GM18873 (cell line): Measurements from ENCODE around the gene MUC4.
"Not testable (repeated sequence)": the region's sequence is repeated elsewhere in the genome, so short reads cannot be mapped to it uniquely, and the experiment has no call there.

Experiments used
- ATAC-seq: cut with Tn5 transposase; IDR thresholded peaks from one replicate; pipeline ENCODE4 v1.9.1; 2021; ENCODE audit warnings: mild to moderate bottlenecking, moderate library complexity, moderate number of reproducible peaks; ENCODE audit not compliant: unreplicated experiment, low FRiP score

MUC4 gene

DNA sequence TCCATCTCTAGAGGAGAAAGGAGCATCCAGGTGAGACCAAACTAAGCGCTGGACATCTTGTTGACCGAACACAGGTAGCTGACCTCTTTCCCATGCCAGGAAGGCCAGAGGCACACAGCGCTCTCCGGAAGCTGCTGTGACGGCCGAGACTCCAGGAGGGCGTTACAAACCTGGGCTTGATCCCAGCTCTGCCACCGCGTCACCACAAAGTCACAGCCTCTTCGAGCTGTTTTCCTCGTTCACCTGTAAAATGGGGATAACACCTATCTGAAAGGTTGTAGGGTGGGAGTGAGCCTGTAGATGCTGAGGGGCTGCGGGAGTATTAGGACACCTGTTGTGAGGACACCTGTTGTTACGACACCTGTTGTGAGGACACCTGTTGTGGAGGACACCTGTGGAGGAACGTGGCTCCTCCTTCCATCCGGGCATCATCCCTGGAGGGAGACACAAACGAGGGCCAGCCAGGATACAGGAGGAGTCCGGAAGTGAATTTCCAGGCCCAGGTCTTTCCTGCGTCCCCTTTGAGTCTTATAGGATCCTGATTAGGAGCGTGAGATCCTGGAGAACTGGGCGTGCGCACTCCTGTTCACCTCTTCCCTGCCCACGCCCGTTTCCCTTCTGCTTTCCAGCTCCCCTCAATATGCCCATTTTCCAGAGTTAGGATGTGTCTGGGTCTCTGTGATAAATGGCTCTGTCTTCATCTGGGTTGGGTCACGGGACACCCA lies 2.3 kb upstream of the MUC4 start:
- ATAC-seq = no peak

DNA sequence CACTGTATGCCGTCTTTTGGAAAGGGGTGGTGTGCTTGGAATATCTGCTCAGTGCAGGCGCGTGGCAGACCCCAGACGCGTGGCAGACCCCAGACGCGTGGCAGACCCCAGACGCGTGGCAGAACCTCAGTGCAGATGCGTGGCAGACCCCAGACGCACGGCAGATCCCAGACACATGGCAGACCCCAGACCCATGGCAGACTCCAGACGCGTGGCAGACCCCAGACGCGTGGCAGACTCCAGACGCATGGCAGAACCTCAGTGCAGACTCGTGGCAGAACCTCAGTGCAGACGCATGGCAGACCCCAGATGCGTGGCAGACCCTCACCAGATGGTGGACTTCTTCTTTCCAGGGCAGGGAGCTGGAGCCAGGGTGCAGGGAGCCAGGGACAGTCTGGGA lies 637 bp upstream of the MUC4 start:
- no peak for ATAC-seq

DNA sequence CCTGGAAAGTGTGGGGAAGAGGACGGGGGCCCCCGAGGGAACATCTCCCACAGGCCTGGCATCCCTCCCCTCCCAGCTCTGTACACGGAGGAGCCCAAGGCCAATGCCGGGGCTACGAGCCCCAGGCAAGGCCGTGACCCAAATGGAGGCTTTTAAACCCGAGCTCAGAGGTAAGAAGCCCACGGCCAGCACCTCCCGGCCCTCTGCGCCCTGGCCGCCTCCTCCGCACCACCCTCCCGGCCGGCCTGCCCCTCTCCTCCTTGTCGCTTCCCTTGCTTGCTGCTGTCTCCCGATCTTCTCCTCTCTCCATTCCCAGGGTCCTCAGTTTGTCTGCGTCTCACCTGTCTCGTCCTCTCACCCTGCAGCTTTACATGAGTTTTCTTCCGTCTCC lies 1.3 kb downstream of the MUC4 start:
- ATAC-seq = no peak

DNA sequence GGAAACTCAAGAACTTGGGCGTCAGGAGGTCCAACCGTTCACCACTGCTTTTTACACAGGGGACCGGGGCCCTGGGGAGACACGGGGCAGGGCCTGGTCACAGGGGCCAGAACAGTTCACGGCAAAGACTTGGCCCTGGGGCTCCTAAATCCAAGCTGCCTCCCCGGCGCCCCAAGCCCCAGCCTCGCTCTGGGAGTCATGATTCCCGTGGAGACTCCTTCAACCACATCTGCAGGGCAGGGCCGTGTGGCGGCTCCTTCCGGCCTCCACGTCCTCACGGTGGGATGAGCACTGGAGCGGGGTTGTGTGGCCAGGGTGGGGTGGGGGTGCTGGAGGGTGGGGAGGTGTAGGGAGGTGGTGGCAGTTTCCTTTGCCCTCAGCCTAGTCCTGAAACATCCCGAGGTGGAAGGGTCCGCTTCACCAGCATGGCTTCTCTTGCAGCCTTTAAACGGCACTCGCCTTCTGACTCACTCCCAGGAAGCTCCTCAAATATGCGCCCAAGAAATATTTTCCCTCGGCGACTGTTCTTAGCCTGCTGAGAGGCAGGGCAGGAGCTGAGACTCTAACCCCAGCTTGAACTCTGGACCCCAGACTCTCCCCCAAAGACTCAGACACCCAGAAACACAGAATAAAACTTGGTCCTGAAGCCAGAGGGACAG lies 1.8 kb downstream of the MUC4 start:
- ATAC-seq = no peak

DNA sequence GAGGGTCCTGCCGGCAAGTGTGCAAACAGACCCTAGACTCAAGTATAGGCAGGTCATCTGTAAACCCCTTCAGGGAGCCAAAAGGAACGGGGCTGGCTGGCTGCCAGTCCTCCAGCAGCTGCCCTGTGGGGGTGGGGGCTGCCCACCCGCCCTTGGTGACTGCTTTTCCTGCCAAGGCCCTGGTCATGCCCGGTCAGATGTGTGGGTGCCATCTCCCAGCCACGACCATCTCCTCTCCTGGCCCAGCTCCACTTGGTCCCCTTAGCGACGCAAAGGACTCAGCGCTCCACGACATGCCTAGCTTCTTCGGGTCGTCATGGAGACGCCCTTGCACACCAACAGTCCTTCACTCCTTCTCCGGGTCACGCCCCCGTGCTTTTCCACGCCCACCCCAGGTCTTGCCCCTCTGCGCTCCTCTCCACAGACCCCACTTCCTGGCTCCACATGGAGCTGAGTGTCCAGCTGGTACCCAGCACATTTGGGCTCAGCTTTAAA lies 2.4 kb downstream of the MUC4 start:
- no peak for ATAC-seq

DNA sequence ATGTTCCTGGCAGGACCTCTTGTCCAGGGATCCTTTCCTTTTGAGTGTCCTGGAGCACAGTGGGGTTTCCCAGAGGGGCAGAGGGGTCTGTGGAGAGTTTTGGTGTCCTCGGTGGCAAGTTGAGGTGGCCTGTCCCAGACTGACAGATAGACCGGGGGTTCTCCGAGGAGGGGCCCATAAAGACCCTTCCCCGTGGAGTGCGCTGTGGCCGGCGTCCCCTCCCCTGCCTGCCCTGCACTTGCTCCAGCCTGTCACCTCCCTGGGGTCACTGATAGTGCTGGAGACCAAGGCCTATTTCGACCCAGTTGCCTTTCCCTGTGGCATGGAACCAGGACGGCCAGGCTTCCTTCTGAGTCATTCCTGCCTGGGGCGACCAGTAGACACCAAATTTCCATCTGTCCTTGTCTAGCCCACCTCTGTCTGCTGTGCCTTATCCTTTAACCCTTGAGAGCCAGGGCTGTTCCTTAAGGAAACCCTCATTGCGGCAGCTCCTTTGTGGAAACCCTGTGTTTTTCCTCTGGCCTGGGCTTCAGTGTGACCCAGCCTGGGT lies 2.9 kb downstream of the MUC4 start:
- ATAC-seq = no peak

DNA sequence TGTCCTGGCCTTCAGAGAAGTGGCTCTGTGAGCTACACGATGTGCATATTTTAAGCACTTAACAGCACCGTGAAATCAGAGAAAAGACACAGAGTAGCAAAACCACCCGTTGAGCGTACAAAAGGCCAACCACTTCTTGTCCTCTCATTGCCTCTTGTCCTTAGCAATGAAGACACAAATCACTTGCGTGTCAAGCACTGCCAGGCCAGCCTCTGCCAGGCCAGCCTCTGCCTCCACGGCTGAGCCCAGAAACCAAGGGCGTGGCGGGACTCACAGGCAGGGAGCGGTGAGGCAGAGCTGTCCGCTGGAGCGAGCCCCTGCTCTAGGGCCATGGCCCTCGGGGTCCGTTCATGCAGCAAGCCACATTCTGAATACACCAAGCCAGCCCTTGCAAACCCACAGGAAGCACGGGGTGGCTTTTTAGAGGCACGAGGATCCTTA lies 4.0 kb downstream of the MUC4 start:
- no peak for ATAC-seq

DNA sequence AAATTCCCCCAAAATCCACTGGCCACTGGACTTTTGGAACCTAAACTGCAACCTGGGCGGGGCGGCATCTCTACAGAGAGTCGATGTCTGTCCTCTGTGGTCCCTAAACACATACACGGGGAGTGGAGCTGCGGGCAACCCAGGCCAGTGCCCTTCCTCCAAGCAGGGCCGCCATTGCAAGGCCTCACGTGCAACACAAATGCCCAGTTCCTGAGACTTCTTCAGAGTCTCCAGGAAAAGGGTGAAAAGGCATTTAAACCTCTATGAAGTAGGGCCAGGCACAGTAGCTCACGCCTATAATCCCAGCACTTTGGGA lies 4.9 kb downstream of the MUC4 start:
- no peak for ATAC-seq

DNA sequence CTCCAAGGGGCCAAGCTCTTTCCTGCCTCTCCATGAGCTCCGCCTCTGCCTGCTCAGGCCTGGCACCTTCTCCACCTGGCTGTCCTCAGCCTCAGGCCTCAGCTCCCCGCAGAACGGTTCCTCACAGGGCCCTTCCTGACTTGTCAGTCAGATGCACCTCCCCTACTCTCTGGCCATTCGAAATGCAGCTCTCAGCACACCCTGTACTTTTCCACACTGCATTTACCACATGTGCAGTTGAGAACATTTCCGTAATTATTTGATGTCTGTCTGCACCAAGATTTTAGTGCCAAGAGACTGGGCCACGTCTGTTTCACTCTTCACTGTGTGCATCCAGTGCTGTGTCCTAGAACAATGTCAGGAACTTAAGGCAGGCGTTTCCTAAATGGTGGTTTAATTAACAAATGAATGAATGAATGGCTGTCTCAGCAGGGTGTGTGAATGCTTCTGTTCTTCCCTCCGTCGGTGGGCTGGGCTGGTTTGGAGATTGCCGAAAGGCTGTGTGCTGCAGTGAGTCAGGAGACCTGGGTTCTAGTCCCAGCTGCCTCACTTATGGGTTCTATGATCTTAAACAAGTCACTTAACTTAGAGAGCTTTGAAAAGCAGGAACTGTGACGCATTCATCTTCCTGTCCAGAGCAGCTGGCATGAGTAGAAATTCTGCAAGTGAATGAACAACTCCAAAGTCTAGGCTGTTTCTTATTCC lies 5.4 kb downstream of the MUC4 start:
- ATAC-seq = no peak

DNA sequence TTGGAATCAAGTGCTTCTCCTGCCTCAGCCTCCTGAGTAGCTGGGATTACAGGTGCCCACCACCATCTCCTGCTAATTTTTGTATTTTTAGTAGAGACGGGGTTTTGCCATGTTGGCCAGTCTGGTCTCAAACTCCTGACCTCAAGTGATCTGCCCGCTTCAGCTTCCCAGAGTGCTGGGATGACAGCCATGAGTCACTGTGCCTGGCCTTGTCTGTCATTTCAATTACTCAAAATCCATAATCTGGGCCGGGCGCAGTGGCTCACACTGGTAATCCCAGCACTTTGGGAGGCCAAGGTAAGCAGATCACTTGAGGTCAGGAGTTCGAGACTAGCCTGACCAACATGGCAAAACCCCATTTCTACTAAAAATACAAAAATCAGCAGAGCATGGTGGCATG lies 6.1 kb downstream of the MUC4 start:
- not testable (repeated sequence) for ATAC-seq

DNA sequence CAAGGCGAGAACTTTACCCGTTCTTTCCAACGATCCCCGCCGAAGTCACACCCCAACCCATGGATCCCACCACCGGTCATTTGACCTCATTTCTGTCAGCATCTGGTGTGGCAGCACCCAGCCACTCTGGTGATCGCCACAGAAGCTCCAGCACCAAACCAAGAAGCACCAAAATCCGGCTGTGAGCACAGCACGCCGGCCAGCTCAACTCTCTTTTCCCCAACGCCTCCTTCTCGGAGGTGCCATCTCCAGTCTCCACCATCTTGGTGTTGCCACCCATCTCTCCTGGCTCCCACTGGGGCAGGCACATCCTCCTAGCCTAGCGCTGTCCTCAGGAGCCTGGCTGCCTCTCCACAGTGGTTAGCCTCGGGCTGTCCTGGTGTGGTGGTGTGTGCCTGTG lies 6.5 kb downstream of the MUC4 start:
- ATAC-seq = no peak

DNA sequence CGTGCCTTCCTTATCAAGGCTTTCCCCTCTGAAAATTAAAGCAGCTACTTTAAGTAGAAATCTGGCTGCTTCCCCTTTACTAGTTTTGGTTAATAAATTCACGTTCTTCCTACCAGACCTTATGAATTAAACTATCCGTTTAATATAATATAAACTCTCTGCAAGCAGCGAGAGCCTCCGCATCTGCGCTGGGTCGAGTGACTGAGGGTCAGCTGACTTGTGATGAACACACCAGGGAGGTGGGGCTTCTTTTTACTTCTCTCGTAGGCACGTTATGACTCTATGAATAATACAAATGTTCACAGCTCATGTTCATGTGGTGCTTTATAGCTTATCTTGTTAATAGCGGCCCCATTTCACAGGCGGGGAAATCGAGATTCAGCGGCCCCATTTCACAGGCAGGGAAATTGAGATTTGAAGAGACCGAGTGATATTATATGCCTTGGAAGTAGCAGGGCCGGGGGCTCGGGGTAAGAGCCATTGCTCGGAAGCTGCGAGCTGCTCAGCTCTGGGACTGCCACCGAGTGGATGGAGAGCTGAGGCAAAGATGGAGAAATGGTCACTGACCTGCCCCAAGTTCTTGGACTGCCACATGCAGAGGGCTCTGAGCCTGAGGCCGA lies 8.3 kb downstream of the MUC4 start:
- no peak for ATAC-seq

DNA sequence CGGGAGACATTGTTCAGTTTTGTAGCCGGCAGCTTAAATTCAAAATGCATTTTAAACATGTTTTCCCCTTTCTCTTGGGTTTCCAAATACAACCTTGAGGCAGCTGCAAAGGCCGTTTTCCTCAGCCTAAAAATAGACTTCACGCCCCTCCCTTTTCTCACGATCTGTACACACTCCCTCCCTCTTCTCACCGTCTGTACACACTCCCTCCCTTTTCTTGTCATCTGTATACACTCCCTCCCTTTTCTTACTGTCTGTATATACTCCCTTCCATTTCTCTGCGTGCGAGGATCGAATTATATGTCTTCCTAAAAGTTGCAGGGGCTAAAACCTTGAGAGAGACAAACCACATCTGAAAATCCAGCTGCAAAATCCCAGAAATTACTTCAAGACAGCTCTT lies 8.9 kb downstream of the MUC4 start:
- no peak for ATAC-seq

DNA sequence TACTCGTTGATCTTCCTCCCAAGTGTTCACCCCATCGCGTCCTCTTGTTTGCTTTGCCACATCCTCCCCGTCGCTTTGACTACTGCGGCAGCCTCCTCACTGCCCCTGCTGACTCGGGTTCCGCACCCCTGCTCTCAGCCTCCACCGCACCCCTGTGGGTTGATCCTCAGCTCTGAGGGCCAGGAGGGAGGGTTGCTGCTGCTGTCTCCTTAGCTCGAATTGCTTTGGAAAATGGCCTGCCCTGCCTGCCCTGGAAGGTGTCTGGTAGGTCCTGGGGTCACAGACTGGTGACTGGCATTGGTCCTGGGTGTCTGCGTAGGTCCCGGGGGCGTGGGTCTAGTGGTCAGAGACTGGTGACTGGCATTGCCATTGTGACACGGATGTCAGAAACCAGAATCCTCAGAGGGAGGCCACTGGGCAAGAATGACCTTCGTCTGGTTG lies 9.4 kb downstream of the MUC4 start:
- ATAC-seq = no peak

DNA sequence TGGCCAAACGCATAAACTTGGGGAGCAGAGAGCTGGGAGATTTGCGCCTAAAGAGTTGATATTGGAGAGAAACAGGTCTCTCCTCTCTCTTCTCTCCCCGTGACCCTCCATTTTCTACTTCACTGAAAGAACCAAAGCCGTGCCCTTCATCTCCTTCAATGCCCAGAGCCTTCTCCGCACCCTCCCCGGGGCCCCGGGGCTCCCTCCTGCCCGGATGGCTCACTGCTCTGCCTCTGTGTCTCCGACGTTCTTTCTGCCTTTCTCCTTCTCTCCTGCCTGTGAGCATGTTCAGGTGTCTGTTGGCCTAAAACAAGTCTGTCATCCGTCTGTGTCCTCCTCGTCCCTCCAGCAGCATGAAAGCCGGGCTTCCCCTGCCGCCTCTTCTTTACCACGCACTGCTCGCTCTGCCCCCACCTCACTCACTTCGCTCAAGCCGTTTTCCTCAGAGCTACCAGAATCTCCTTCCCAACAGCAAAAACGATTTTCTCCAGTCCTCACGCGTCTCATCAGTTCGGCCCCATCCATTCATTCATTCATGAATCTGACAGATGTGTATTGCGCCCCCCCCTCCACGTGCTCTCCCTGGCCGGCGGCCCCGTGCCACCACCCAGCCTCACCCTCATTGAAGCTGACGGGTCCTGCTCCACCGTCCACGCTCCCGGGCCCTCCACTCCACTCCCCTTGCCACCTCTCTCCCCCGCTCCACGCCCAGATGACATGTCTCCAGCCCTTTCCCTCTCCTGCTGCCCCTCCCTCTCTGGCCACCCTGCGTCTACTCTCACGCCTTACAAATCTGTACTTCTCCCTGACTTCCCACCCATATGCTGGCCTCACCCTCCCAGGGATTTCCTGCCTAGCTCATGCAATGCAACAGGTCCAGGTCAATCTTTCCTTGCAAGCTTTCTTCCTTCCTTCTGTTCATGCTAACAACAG lies 10.2 kb downstream of the MUC4 start:
- ATAC-seq = no peak

DNA sequence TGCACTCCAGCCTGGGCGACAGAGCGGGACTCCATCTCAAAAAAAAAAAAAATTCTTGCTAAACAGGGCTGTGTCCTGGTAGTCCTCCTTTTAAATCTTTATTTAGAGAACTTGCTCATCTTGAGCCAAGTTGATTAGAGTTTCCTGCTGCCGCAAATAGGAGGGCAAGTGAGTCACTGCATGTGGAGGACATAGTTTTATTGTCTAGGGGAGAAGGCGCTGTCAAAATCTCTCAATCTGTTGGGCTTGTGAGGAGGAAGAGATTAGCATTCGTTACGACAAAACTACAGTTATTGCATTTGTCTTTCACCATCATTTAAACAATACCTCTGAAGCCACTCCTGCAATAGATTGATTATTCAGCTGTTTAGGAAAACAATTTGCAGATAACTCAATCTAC lies 11.5 kb downstream of the MUC4 start:
- ATAC-seq = no peak

DNA sequence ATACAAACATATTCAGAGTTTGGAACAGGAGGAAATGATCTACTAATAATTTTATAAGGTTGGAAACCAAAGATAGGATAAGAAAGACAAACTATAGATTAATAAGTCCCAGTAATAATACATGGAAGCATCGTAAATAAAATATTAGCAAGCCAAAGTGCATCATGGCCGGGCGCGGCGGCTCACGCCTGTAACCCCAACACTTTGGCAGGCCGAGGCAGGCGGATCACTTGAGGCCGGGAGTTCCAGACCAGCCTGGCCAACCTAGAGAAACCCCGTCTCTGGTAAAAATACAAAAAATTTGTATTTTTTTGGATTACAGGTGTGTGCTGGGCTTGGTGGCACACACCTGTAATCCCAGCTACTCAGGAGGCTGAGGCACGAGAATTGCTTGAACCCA lies 14.9 kb downstream of the MUC4 start:
- ATAC-seq = no peak

DNA sequence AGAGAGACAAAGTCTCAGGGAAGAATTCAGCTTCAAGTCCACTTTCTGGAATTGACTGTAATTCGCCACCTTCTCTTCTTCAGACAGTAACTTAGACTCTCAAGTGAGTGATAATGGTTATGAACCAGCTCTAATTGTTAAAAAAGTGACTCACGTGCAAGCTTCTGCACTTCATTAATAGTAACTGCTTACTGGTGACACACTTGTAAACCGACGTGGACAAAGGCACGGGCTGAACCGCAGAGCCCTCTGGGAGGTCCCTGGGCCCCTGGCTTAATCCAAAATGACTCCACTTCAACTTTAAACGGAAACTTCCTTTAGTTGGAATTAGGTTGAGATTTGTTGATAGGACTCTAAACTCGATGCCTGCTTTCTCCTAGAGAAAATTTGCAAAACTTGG lies 17.0 kb downstream of the MUC4 start:
- no peak for ATAC-seq

DNA sequence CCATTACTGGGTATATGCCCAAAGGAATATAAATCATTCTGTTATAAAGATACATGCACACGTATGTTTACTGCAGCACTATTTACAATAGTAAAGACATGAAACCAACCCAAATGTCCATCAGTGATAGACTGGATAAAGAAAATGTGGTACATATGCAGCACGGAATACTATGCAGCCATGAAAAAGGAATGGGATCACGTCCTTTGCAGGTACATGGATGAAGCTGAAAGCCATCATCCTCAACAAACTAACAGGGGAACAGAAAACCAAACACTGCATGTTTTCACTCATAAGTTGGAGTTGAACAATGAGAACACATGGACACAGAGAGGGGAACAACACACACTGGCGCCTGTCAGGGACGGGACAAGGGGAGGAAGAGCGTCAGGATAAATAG lies 19.1 kb downstream of the MUC4 start:
- not testable (repeated sequence) for ATAC-seq

DNA sequence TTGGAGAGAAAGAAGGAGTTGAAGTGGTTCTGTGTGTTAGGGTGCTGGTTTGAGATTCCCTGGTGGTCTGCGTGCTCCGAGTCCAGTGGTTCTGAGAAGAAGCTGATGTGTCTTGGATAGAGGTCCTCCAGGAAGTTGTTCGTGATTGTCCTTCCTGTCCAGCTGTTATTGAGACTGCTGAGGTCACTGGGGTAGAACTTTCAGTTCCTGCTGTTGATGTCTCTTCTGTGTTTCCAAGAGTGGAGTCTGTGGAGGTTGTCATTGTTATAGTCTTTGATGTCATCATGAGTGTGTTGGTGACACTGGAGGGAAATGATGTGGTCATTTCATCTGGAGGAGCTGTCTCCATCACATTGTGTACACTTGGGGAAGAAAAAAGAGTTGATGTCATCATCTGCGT lies 20.8 kb downstream of the MUC4 start:
- no peak for ATAC-seq
